Thyroid gland (tissue), 4 donors: ENCODE measurements around the gene ECT2L.

ENCODE experiments used
- POLR2A ChIP-seq, 2 donors: fragments of 450-650 bp; IDR thresholded peaks; one replicate each; pipeline ENCODE4 v1.6.1; 2017; ENCODE audit warnings: antibody characterized with exemption in 2 of 2, mild to moderate bottlenecking in 2 of 2, moderate library complexity in 1 of 2
- TF ChIP-seq, protein P1 (sequence below), 6 experiments: fragments of 200-600 bp in 3 of 6; fragments of 450-650 bp in 3 of 6; sonication (generic) in 3 of 6; IDR thresholded peaks; one replicate each; pipeline ENCODE4 v1.5.1; 2016 to 2019; ENCODE audit warnings: antibody characterized with exemption in 6 of 6, mild to moderate bottlenecking in 2 of 6, inconsistent platforms in 1 of 6, moderate library complexity in 1 of 6

DNA sequence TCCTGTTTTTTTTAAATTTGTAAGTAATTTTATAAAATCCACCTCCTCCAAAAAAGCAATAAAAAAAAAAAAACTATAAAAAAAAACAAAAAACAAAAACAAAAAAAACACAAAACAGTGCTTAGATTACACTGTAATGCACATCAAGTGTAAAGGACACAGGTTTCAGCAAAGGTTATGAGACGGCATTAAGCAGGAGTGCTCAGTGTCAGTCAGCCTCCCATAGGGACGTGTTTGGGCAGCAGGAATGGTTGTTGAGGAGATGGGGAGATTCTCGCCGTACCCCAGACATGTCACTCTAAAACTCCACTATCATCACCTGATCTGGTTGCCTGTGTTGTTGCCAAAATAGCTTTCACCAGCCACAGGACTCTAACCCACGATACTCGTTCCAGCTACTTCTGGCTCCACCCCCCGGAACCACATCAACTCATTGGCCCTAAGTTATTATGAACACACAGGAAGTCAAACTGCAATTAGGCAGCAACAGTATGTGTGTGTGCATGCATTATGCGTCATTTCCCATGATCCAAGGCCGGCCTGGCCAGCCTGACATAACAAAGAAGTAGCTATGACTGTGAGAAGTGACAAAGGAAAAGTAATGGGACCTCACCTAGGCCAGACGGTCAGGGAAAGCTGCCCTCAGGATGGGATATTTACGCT lies 28.7 kb downstream of the ECT2L start:
- TF ChIP-seq, protein P1, sequence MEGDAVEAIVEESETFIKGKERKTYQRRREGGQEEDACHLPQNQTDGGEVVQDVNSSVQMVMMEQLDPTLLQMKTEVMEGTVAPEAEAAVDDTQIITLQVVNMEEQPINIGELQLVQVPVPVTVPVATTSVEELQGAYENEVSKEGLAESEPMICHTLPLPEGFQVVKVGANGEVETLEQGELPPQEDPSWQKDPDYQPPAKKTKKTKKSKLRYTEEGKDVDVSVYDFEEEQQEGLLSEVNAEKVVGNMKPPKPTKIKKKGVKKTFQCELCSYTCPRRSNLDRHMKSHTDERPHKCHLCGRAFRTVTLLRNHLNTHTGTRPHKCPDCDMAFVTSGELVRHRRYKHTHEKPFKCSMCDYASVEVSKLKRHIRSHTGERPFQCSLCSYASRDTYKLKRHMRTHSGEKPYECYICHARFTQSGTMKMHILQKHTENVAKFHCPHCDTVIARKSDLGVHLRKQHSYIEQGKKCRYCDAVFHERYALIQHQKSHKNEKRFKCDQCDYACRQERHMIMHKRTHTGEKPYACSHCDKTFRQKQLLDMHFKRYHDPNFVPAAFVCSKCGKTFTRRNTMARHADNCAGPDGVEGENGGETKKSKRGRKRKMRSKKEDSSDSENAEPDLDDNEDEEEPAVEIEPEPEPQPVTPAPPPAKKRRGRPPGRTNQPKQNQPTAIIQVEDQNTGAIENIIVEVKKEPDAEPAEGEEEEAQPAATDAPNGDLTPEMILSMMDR (IDR thresholded peaks at IDR 0.05), result no peak
- TF ChIP-seq POLR2A (IDR thresholded peaks at IDR 0.05), result no peak
